Measurements from ENCODE around the gene ANO7.

The ANO7 gene

GRCh38 chr2:241188361-241189092, at the start of gene ANO7:
TSS of gene ANO7 (plus strand) at chr2:241188677. CDS start at chr2:241190064, 1,387 bp downstream.
- no peak for DNase-seq

GRCh38 chr2:241139531-241140444, 48.7 kb upstream of the ANO7 start:
- DNase-seq = no peak

GRCh38 chr2:241140445-241140840, 48.0 kb upstream of the ANO7 start:
- DNase-seq = no peak

- DNase-seq = no peak
Measured at GRCh38 chr2:241141214-241141770, 47.2 kb upstream of the ANO7 start.

GRCh38 chr2:241142063-241142462, 46.4 kb upstream of the ANO7 start:
- DNase-seq = no peak

GRCh38 chr2:241142593-241142992, 45.9 kb upstream of the ANO7 start:
- DNase-seq = no peak

- no peak for DNase-seq
Measured at GRCh38 chr2:241146286-241146685, 42.2 kb upstream of the ANO7 start.

GRCh38 chr2:241147336-241147735, 41.1 kb upstream of the ANO7 start:
- DNase-seq = no peak

- DNase-seq = no peak
Measured at GRCh38 chr2:241148239-241148638, 40.2 kb upstream of the ANO7 start.

GRCh38 chr2:241148891-241149674, 39.4 kb upstream of the ANO7 start, which contains the start of gene PASK:
TSS of gene PASK (minus strand) at chr2:241149472. CDS start at chr2:241143032, 6,440 bp downstream.
- peak; percentile 95 for DNase-seq

GRCh38 chr2:241149675-241149924, 38.9 kb upstream of the ANO7 start:
- no peak for DNase-seq

- DNase-seq = peak; percentile 96
Measured at GRCh38 chr2:241149925-241150659, 38.4 kb upstream of the ANO7 start, which contains the start of gene PPP1R7. TSS of gene PPP1R7 (plus strand) at chr2:241150467. CDS start at chr2:241150496, 29 bp downstream.

GRCh38 chr2:241150660-241151530, 37.6 kb upstream of the ANO7 start:
- DNase-seq = no peak

- no peak for DNase-seq
Measured at GRCh38 chr2:241151934-241152660, 36.4 kb upstream of the ANO7 start.

- no peak for DNase-seq
Measured at GRCh38 chr2:241153616-241154015, 34.9 kb upstream of the ANO7 start.

- no peak for DNase-seq
Measured at GRCh38 chr2:241154915-241155314, 33.6 kb upstream of the ANO7 start.

- no peak for DNase-seq
Measured at GRCh38 chr2:241155936-241156335, 32.5 kb upstream of the ANO7 start.

GRCh38 chr2:241156971-241157441, 31.5 kb upstream of the ANO7 start:
- no peak for DNase-seq

- DNase-seq = no peak
Measured at GRCh38 chr2:241157841-241158545, 30.5 kb upstream of the ANO7 start.

GRCh38 chr2:241158546-241158900, 30.0 kb upstream of the ANO7 start:
- DNase-seq = no peak

Measured in right hindlimb (tissue), 1 donor.